MCF 10A (cell line): ENCODE results near the gene SCN2A. TPM values are rescaled to one million over a fixed set of nuclear protein-coding genes. Genes with fewer than 3 reads are reported as not detected.

Experiments
- BruUV-seq: library from RNA; stranded (reverse); fragments of 400-500 nt; replicated peaks from 2 replicates; lab custom pipeline; 2021; lab: Mats Ljungman, UMichigan
- CTCF ChIA-PET: fragments of 300-600 bp; sonication (Branson Sonifier 250); formaldehyde crosslinking; extraction: SDS; loops from one replicate; lab custom pipeline; 2021; ENCODE audit warnings: antibody characterized with exemption, inconsistent platforms; lab: Yijun Ruan, JAX
- POLR2A ChIA-PET: fragments of 300-600, 350-650 bp; sonication (Branson Sonifier 250); formaldehyde crosslinking; extraction: SDS; loops from one replicate; lab custom pipeline; 2020; ENCODE audit warnings: antibody characterized with exemption, inconsistent platforms; lab: Yijun Ruan, JAX
- DNase-seq: peaks from one replicate; pipeline ENCODE4 v3.0.0-alpha.2; 2018; ENCODE audit not compliant: unreplicated experiment
- H3K27ac Mint-ChIP-seq: one replicate; pipeline ENCODE4 v1.8.0; 2022; ENCODE audit warnings: mild to moderate bottlenecking, low read depth, mixed read lengths; ENCODE audit not compliant: unreplicated experiment
- H3K27me3 Mint-ChIP-seq: one replicate; pipeline ENCODE4 v1.8.0; 2022; ENCODE audit warnings: mixed read lengths; ENCODE audit not compliant: insufficient read depth, unreplicated experiment
- H3K36me3 Mint-ChIP-seq: one replicate; pipeline ENCODE4 v1.8.0; 2022; ENCODE audit warnings: mild to moderate bottlenecking, moderate library complexity, mixed read lengths; ENCODE audit not compliant: insufficient read depth, unreplicated experiment
- H3K4me1 Mint-ChIP-seq: one replicate; pipeline ENCODE4 v1.8.0; 2022; ENCODE audit warnings: mixed read lengths; ENCODE audit not compliant: insufficient read depth, unreplicated experiment
- H3K4me3 Mint-ChIP-seq: one replicate; pipeline ENCODE4 v1.8.0; 2022; ENCODE audit warnings: mild to moderate bottlenecking, moderate library complexity, mixed read lengths; ENCODE audit not compliant: unreplicated experiment
- H3K9me3 Mint-ChIP-seq: one replicate; pipeline ENCODE4 v1.8.0; 2022; ENCODE audit warnings: mixed read lengths; ENCODE audit not compliant: unreplicated experiment
- CTCF ChIP-seq: fragments of 200-600 bp; IDR thresholded peaks from one replicate; pipeline ENCODE4 v1.8.0; 2022; ENCODE audit warnings: antibody characterized with exemption, mild to moderate bottlenecking; ENCODE audit not compliant: unreplicated experiment
- intact Hi-C: fragments of 100-400 bp; cut with micrococcal nuclease; formaldehyde crosslinking; loops from 2 replicates; pipeline ENCODE4 v1.14.1; 2022
- total RNA-seq: library from RNA; stranded (reverse); gene quantifications from 2 replicates; pipeline ENCODE4 v1.2.3, GENCODE V29; 2022

SCN2A gene
- total RNA-seq, 1 experiment from 2014 or later: not detected

- H3K9me3 Mint-ChIP-seq: no peaks in the 10 kb centered on the region
- peaks cover 32% of the 10 kb centered on the region for H3K27me3 Mint-ChIP-seq
- BruUV-seq: no TSS peak
- no peak overlapping the region for H3K4me3 Mint-ChIP-seq
- ChIA-PET POLR2A (no interaction called here), CTCF (interaction anchor here (0.7 kb wide), 1 partner anchor 348 kb away, joined by 3 read pairs; no protein-coding TSS in a partner anchor)
- H3K36me3 Mint-ChIP-seq: no peaks in the 10 kb centered on the region
- DNase-seq: no peak
- intact Hi-C loops: no loop called here
- no peak for TF ChIP-seq CTCF
- no peak overlapping the region for H3K27ac Mint-ChIP-seq
- no peaks in the 10 kb centered on the region for H3K4me1 Mint-ChIP-seq
Measured at GRCh38 chr2:165414187-165414586, 175.0 kb downstream of the SCN2A start.

- Mint-ChIP-seq H3K36me3 (no peaks in the 10 kb centered on the region), H3K9me3 (no peaks in the 10 kb centered on the region), H3K4me3 (no peak overlapping the region), H3K4me1 (no peaks in the 10 kb centered on the region), H3K27ac (no peak overlapping the region), H3K27me3 (peaks cover 41% of the 10 kb centered on the region)
- DNase-seq: no peak
- POLR2A ChIA-PET: no interaction called here
- no TSS peak for BruUV-seq
- TF ChIP-seq CTCF: no peak
- intact Hi-C loops: no loop called here
- CTCF ChIA-PET: interaction anchor here (1.0 to 1.4 kb wide), 2 partner anchors 15 to 457 kb away, joined by 6 to 8 read pairs; no protein-coding TSS in a partner anchor
Measured at GRCh38 chr2:165417009-165417408, 177.8 kb downstream of the SCN2A start.

- ChIA-PET POLR2A (no interaction called here), CTCF (interaction anchor here (0.6 kb wide), 1 partner anchor 11 kb away, joined by 5 read pairs; no protein-coding TSS in a partner anchor)
- no peak overlapping the region for H3K27ac Mint-ChIP-seq
- intact Hi-C loops: no loop called here
- H3K4me3 Mint-ChIP-seq: no peak overlapping the region
- no peaks in the 10 kb centered on the region for H3K36me3 Mint-ChIP-seq
- no peak for TF ChIP-seq CTCF
- peaks cover 34% of the 10 kb centered on the region for H3K27me3 Mint-ChIP-seq
- no peaks in the 10 kb centered on the region for H3K4me1 Mint-ChIP-seq
- no peaks in the 10 kb centered on the region for H3K9me3 Mint-ChIP-seq
- DNase-seq: no peak
- BruUV-seq: no TSS peak
Measured at GRCh38 chr2:165420231-165420630, 181.0 kb downstream of the SCN2A start.

- DNase-seq: no peak
- ChIA-PET CTCF (interaction anchor here (0.9 kb wide), 1 partner anchor 22 kb away, joined by 4 read pairs; no protein-coding TSS in a partner anchor), POLR2A (no interaction called here)
- Mint-ChIP-seq H3K4me1 (no peaks in the 10 kb centered on the region), H3K9me3 (no peaks in the 10 kb centered on the region), H3K27ac (no peak overlapping the region), H3K27me3 (peaks cover 29% of the 10 kb centered on the region), H3K36me3 (no peaks in the 10 kb centered on the region), H3K4me3 (no peak overlapping the region)
- no TSS peak for BruUV-seq
- TF ChIP-seq CTCF: no peak
- intact Hi-C loops: no loop called here
Measured at GRCh38 chr2:165423081-165423480, 183.9 kb downstream of the SCN2A start.
